GM19455 (cell line): ENCODE data around the gene CPNE5.

Source experiments
- ATAC-seq: cut with Tn5 transposase; IDR thresholded peaks from one replicate; pipeline ENCODE4 v1.9.1; 2021; ENCODE audit not compliant: unreplicated experiment

Gene CPNE5

GRCh38 chr6:36838896-36839748 lies at the start of gene CPNE5:
TSS of gene CPNE5 (minus strand) at chr6:36839444. CDS start at chr6:36839377, 67 bp downstream.
- ATAC-seq, result no peak

- no peak for ATAC-seq
These were observed 48.9 kb upstream of the CPNE5 start for GRCh38 chr6:36888115-36888643.

- no peak for ATAC-seq
These were observed 47.8 kb upstream of the CPNE5 start for GRCh38 chr6:36886950-36887618.

- ATAC-seq, result peak; percentile 98
These were observed 46.5 kb upstream of the CPNE5 start, which contains the start of gene C6orf89 for GRCh38 chr6:36885461-36886401. TSS of gene C6orf89 (plus strand) at chr6:36885952. CDS start at chr6:36899445, 13,493 bp downstream.

- ATAC-seq, result no peak
These were observed 45.4 kb upstream of the CPNE5 start for GRCh38 chr6:36884610-36885009.

- no peak for ATAC-seq
These were observed 36.0 kb upstream of the CPNE5 start for GRCh38 chr6:36875250-36875633.

- ATAC-seq, result peak; percentile 91
These were observed 35.4 kb upstream of the CPNE5 start, which contains the start of gene PPIL1 for GRCh38 chr6:36874443-36875249. TSS of gene PPIL1 (minus strand) at chr6:36874803. CDS start at chr6:36874772, 31 bp downstream.

- ATAC-seq, result no peak
These were observed 34.6 kb upstream of the CPNE5 start for GRCh38 chr6:36873612-36874442.

- ATAC-seq, result no peak
These were observed 33.9 kb upstream of the CPNE5 start for GRCh38 chr6:36873115-36873514.

- ATAC-seq, result no peak
These were observed 32.4 kb upstream of the CPNE5 start for GRCh38 chr6:36871686-36872085.

- no peak for ATAC-seq
These were observed 28.4 kb upstream of the CPNE5 start for GRCh38 chr6:36867471-36868224.

- no peak for ATAC-seq
These were observed 26.6 kb upstream of the CPNE5 start for GRCh38 chr6:36865835-36866234.

GRCh38 chr6:36863670-36864540 lies 24.7 kb upstream of the CPNE5 start:
- no peak for ATAC-seq

- no peak for ATAC-seq
These were observed 23.7 kb upstream of the CPNE5 start for GRCh38 chr6:36862848-36863382.

GRCh38 chr6:36862164-36862847 lies 23.1 kb upstream of the CPNE5 start:
- ATAC-seq, result no peak

- ATAC-seq, result no peak
These were observed 20.9 kb upstream of the CPNE5 start for GRCh38 chr6:36860126-36860525.
